HepG2 (cell line): ENCODE measurements around the gene PPP1R14D. TPM values are rescaled to one million over a fixed set of nuclear protein-coding genes. Genes with fewer than 3 reads are reported as not detected.

Experiments
- BRD4 ChIP-seq: sonication (generic); formaldehyde crosslinking; IDR thresholded peaks from 2 replicates; pipeline ENCODE4 v1.4.0; 2020; ENCODE audit warnings: missing genetic modification reagents
- CEBPG ChIP-seq: IDR thresholded peaks from 2 replicates; pipeline ENCODE4 v1.6.1; 2016
- GATAD1 ChIP-seq: IDR thresholded peaks from 2 replicates; pipeline ENCODE4 v1.6.1; 2016; ENCODE audit warnings: missing genetic modification reagents, missing compliant biosample characterization
- ZFP37 ChIP-seq: sonication (generic); formaldehyde crosslinking; IDR thresholded peaks from 2 replicates; pipeline ENCODE4 v1.4.0; 2020; ENCODE audit warnings: missing genetic modification reagents, borderline replicate concordance
- ZNF274 ChIP-seq: sonication (generic); formaldehyde crosslinking; IDR thresholded peaks from 2 replicates; pipeline ENCODE4 v1.5.1; 2020; ENCODE audit warnings: mild to moderate bottlenecking, missing genetic modification reagents
- ZNF333 ChIP-seq: sonication (generic); formaldehyde crosslinking; IDR thresholded peaks from 2 replicates; pipeline ENCODE4 v1.4.0; 2020; ENCODE audit warnings: mild to moderate bottlenecking, missing genetic modification reagents, borderline replicate concordance
- ZNF572 ChIP-seq: sonication (generic); formaldehyde crosslinking; IDR thresholded peaks from 2 replicates; pipeline ENCODE4 v1.5.1; 2020; ENCODE audit warnings: mild to moderate bottlenecking, missing genetic modification reagents
- ZNF598 ChIP-seq: sonication (generic); formaldehyde crosslinking; IDR thresholded peaks from 2 replicates; pipeline ENCODE4 v1.5.1; 2020; ENCODE audit warnings: mild to moderate bottlenecking, missing genetic modification reagents, borderline replicate concordance
- polyA plus RNA-seq, 8 experiments: library from polyadenylated mRNA; depleted of rRNA in 3 of 8; stranded (reverse) in 7 of 8; unstranded in 1 of 8; fragments of >200 nt; fragmentation: Illumina TruSeq in 4 of 8; extraction: Trizol in 4 of 8; gene quantifications; 2 replicates each; pipeline versions ENCODE4 v1.2.1 to v1.2.3, GENCODE V29; 2011 to 2016; ENCODE audit warnings: low read depth in 4 of 8, missing spikeins in 1 of 8, mixed read lengths in 1 of 8; ENCODE audit not compliant: insufficient read depth in 1 of 8
- total RNA-seq, 5 experiments: library from RNA; depleted of rRNA; stranded (reverse); fragments of >200 nt; fragmentation: Illumina TruSeq; extraction: Trizol; gene quantifications; 2 replicates each; pipeline ENCODE4 v1.2.3, GENCODE V29; 2016; ENCODE audit warnings: low read depth in 1 of 5
- TF ChIP-seq, protein P1 (sequence below), 2 experiments: fragments of 450-650 bp in 1 of 2; sonication (generic) in 1 of 2; formaldehyde crosslinking; IDR thresholded peaks; 2 replicates each; pipeline versions ENCODE4 v1.5.0 to v1.8.0; 2020 to 2022; ENCODE audit warnings: mild to moderate bottlenecking in 1 of 2, missing genetic modification reagents in 1 of 2
- TF ChIP-seq, protein P2 (sequence below): sonication (generic); formaldehyde crosslinking; IDR thresholded peaks from 2 replicates; pipeline ENCODE4 v1.5.0; 2020; ENCODE audit warnings: mild to moderate bottlenecking, missing genetic modification reagents
- TF ChIP-seq, protein P3 (sequence below): sonication (generic); formaldehyde crosslinking; IDR thresholded peaks from 2 replicates; pipeline ENCODE4 v1.8.1; 2023; ENCODE audit warnings: mild to moderate bottlenecking, inconsistent platforms, moderate library complexity, missing genetic modification reagents, borderline replicate concordance
- TF ChIP-seq, protein P4 (sequence below): sonication (generic); formaldehyde crosslinking; IDR thresholded peaks from 2 replicates; pipeline ENCODE4 v1.4.0; 2020; ENCODE audit warnings: missing genetic modification reagents, mild to moderate bottlenecking, borderline replicate concordance
- TF ChIP-seq, protein P5 (sequence below): sonication (generic); formaldehyde crosslinking; IDR thresholded peaks from 2 replicates; pipeline ENCODE4 v1.4.0; 2020; ENCODE audit warnings: low read depth, mild to moderate bottlenecking, missing genetic modification reagents
- TF ChIP-seq, protein P6 (sequence below): sonication (generic); formaldehyde crosslinking; IDR thresholded peaks from 2 replicates; pipeline ENCODE4 v1.4.0; 2020; ENCODE audit warnings: missing genetic modification reagents
- TF ChIP-seq, protein P7 (sequence below): IDR thresholded peaks from 2 replicates; pipeline ENCODE4 v1.6.1; 2016

Gene PPP1R14D
- total and polyA plus RNA-seq, 2 of the 13 experiments (the other 11 are each of a cell fraction or from before 2014, with no cell fraction given) = 0.53 to 0.55 TPM

DNA sequence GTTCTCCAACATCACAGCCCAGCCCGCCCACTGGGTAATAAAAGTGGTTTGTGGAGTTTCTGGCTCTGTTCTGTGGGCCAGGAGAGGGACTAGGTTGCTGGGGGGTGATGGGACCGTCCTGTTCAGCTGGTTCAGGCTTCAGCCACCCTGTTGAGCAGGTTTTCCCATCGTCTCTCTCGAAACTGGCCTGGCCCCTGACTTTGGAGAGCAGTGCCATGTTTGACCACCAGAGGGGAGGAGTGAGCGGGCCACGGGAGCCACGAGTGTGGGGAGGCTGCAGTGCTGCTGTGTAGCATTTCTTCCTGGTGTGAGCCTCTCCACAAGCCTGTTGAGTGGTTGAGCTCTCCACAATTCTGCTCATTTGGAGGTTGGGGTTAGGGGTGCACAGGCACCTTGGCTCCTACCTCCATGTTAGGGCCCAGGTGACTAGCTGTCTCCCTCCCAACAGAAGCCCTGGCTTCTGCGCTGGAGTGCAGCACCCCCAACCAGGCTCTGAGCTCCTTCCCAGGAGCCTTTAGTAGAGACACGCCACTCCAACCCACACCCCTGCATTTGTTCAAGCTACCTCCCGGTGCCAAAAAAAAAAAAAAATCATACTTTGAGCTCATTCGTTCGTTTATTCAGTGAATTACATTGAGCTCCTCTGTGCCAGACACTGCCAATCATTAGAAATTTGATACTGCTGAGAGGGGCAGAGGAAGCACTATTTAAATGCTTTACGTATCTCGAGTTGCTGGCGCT lies 29.3 kb upstream of the PPP1R14D start (continued):
- TF ChIP-seq, protein P1, sequence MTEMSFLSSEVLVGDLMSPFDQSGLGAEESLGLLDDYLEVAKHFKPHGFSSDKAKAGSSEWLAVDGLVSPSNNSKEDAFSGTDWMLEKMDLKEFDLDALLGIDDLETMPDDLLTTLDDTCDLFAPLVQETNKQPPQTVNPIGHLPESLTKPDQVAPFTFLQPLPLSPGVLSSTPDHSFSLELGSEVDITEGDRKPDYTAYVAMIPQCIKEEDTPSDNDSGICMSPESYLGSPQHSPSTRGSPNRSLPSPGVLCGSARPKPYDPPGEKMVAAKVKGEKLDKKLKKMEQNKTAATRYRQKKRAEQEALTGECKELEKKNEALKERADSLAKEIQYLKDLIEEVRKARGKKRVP (CRISPR knock-in tag; IDR thresholded peaks at IDR 0.05) = no peak
- no peak for TF ChIP-seq ZNF333
- no peak for TF ChIP-seq ZNF274
- TF ChIP-seq BRD4 (CRISPR knock-in tag) = no peak
- TF ChIP-seq, protein P2, sequence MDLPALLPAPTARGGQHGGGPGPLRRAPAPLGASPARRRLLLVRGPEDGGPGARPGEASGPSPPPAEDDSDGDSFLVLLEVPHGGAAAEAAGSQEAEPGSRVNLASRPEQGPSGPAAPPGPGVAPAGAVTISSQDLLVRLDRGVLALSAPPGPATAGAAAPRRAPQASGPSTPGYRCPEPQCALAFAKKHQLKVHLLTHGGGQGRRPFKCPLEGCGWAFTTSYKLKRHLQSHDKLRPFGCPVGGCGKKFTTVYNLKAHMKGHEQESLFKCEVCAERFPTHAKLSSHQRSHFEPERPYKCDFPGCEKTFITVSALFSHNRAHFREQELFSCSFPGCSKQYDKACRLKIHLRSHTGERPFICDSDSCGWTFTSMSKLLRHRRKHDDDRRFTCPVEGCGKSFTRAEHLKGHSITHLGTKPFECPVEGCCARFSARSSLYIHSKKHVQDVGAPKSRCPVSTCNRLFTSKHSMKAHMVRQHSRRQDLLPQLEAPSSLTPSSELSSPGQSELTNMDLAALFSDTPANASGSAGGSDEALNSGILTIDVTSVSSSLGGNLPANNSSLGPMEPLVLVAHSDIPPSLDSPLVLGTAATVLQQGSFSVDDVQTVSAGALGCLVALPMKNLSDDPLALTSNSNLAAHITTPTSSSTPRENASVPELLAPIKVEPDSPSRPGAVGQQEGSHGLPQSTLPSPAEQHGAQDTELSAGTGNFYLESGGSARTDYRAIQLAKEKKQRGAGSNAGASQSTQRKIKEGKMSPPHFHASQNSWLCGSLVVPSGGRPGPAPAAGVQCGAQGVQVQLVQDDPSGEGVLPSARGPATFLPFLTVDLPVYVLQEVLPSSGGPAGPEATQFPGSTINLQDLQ = no peak
- no peak for TF ChIP-seq CEBPG (CRISPR knock-in tag)
- TF ChIP-seq, protein P3, sequence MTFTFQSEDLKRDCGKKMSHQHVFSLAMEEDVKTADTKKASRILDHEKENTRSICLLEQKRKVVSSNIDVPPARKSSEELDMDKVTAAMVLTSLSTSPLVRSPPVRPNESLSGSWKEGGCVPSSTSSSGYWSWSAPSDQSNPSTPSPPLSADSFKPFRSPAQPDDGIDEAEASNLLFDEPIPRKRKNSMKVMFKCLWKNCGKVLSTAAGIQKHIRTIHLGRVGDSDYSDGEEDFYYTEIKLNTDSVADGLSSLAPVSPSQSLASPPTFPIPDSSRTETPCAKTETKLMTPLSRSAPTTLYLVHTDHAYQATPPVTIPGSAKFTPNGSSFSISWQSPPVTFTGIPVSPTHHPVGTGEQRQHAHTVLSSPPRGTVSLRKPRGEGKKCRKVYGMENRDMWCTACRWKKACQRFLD = no peak
- TF ChIP-seq ZNF572 (CRISPR knock-in tag) = no peak
- no peak for TF ChIP-seq ZFP37
- TF ChIP-seq GATAD1 (CRISPR knock-in tag) = no peak
- TF ChIP-seq, protein P4, sequence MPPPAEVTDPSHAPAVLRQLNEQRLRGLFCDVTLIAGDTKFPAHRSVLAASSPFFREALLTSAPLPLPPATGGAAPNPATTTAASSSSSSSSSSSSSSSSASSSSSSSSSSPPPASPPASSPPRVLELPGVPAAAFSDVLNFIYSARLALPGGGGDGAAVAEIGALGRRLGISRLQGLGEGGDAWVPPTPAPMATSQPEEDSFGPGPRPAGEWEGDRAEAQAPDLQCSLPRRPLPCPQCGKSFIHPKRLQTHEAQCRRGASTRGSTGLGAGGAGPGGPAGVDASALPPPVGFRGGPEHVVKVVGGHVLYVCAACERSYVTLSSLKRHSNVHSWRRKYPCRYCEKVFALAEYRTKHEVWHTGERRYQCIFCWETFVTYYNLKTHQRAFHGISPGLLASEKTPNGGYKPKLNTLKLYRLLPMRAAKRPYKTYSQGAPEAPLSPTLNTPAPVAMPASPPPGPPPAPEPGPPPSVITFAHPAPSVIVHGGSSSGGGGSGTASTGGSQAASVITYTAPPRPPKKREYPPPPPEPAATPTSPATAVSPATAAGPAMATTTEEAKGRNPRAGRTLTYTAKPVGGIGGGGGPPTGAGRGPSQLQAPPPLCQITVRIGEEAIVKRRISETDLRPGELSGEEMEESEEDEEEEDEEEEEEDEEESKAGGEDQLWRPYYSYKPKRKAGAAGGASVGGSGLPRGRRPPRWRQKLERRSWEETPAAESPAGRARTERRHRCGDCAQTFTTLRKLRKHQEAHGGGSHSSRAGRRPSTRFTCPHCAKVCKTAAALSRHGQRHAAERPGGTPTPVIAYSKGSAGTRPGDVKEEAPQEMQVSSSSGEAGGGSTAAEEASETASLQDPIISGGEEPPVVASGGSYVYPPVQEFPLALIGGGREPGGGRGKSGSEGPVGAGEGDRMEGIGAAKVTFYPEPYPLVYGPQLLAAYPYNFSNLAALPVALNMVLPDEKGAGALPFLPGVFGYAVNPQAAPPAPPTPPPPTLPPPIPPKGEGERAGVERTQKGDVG (CRISPR knock-in tag) = no peak
- TF ChIP-seq ZNF598 = no peak
- TF ChIP-seq, protein P5, sequence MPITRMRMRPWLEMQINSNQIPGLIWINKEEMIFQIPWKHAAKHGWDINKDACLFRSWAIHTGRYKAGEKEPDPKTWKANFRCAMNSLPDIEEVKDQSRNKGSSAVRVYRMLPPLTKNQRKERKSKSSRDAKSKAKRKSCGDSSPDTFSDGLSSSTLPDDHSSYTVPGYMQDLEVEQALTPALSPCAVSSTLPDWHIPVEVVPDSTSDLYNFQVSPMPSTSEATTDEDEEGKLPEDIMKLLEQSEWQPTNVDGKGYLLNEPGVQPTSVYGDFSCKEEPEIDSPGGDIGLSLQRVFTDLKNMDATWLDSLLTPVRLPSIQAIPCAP = no peak
- TF ChIP-seq, protein P6, sequence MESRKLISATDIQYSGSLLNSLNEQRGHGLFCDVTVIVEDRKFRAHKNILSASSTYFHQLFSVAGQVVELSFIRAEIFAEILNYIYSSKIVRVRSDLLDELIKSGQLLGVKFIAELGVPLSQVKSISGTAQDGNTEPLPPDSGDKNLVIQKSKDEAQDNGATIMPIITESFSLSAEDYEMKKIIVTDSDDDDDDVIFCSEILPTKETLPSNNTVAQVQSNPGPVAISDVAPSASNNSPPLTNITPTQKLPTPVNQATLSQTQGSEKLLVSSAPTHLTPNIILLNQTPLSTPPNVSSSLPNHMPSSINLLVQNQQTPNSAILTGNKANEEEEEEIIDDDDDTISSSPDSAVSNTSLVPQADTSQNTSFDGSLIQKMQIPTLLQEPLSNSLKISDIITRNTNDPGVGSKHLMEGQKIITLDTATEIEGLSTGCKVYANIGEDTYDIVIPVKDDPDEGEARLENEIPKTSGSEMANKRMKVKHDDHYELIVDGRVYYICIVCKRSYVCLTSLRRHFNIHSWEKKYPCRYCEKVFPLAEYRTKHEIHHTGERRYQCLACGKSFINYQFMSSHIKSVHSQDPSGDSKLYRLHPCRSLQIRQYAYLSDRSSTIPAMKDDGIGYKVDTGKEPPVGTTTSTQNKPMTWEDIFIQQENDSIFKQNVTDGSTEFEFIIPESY (CRISPR knock-in tag) = no peak
- TF ChIP-seq, protein P7, sequence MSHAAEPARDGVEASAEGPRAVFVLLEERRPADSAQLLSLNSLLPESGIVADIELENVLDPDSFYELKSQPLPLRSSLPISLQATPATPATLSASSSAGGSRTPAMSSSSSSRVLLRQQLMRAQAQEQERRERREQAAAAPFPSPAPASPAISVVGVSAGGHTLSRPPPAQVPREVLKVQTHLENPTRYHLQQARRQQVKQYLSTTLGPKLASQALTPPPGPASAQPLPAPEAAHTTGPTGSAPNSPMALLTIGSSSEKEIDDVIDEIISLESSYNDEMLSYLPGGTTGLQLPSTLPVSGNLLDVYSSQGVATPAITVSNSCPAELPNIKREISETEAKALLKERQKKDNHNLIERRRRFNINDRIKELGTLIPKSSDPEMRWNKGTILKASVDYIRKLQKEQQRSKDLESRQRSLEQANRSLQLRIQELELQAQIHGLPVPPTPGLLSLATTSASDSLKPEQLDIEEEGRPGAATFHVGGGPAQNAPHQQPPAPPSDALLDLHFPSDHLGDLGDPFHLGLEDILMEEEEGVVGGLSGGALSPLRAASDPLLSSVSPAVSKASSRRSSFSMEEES (CRISPR knock-in tag) = no peak
